Left hindlimb (tissue), 1 donor: ENCODE data around the gene ADAMTSL1.

ENCODE experiments used
- DNase-seq: peaks from one replicate; pipeline ENCODE4 v3.0.0-alpha.2; 2018

ADAMTSL1 gene

GRCh38 chr9:18673179-18673578, 199.2 kb downstream of the ADAMTSL1 start:
- no peak for DNase-seq

- DNase-seq, result no peak
Measured at GRCh38 chr9:18675332-18675731, 201.4 kb downstream of the ADAMTSL1 start.

DNA sequence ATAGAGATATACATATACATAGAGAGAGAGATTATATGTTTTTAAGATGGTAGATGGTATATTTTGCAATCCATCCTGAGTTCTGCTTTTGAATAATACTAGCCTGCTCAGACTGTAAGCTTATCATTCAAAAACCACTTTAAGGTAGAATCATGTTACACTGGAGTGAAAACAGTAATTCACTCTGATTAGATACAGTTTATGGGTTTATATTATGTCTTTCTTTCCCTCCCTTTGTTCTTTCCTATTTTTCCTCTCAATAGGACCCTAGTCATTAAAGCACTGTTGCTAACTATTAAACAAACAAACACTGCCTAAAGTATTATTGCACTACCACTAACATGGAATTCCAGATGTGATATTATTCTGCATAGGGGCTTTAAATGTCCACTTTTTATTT, 202.0 kb downstream of the ADAMTSL1 start:
- DNase-seq, result no peak

DNA sequence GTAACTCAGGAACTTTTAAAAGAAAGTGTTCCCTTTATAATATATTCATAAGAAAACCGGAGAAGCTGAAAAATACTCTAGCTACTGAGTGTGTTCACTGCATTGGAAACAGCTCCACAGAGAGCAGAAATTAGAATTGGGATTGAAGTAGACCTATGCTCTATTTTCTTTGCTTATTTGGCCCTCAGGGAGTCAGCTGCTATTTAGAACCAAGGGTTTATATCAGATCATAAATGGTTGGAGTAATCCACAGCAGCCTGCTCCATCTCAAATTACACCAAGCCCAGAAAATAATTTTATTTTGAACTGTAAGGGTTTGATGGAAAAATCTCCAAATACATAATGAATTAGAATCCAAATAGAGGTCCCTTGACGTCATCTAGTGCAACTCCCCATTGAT, 202.6 kb downstream of the ADAMTSL1 start:
- no peak for DNase-seq

- DNase-seq, result no peak
Measured at GRCh38 chr9:18678821-18679590, 205.1 kb downstream of the ADAMTSL1 start.

DNA sequence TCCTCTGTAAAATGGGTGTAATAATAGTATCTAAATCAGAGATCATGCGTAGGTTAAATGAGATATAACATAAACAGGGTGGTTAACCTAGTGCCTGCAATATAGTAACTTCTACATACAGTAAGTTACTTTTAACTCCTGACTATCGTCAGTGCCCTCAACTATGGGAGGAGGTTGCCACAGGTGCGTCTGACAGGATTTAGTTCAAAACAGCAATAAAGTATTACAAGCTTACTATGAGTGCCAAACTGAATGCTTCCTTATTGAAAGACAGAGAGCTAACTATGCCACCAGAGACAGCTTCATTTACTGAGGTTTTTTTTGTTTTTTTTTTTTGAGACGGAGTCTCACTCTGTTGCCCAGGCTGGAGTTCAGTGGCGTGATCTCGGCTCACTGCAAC, 209.0 kb downstream of the ADAMTSL1 start:
- no peak for DNase-seq

DNA sequence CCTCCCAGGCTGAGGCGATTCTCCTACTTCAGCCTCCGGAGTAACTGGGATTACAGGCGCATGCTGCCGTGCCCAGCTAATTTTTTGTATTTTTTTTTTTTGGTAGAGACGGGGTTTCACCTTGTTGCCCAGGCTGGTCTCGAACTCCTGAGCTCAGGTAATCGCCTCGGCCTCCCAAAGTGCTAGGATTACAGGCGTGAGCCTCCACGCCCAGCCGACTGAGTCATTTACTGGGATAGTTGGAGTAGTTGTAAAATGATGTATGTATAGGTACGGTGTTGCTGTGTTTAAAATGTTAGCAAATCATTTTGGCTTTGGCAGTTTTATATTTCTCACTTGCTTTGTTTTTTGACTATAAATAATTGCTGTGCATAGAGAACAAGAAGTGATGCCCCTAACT, 209.4 kb downstream of the ADAMTSL1 start:
- no peak for DNase-seq

- no peak for DNase-seq
Measured at GRCh38 chr9:18683851-18684250, 209.9 kb downstream of the ADAMTSL1 start.

DNA sequence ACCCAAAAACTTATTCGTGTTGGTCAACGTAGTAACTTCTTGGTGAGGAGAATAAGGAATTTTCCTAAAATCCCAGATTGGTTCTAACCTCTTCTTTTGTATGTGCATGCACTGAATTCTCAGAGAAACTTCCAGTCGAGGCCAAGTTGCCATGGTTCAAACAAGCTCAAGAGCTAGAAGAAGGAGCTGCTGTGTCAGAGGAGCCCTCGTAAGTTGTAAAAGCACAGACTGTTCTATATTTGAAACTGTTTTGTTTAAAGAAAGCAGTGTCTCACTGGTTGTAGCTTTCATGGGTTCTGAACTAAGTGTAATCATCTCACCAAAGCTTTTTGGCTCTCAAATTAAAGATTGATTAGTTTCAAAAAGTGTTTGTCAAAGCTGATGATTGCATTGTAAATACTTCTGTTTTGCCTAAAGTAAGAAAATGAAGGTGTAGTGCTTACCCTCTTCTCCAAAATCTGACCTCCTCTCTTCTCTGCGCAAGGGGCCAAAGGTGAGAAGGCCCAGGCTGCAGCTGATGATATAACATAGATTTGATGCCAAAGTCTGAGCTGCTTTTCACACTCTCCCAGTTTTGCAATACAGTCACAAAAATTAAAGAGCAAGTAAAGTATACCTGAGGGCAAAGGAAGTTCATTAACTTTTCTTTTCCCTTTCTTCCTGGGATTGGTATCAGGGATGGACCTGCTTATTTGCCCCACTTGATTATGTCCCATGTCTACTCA, 210.8 kb downstream of the ADAMTSL1 start:
- DNase-seq, result no peak

- DNase-seq, result no peak
Measured at GRCh38 chr9:18688581-18689565, 214.9 kb downstream of the ADAMTSL1 start.

GRCh38 chr9:18689921-18690320, 216.0 kb downstream of the ADAMTSL1 start:
- DNase-seq, result no peak

GRCh38 chr9:18692268-18692667, 218.3 kb downstream of the ADAMTSL1 start:
- no peak for DNase-seq

DNA sequence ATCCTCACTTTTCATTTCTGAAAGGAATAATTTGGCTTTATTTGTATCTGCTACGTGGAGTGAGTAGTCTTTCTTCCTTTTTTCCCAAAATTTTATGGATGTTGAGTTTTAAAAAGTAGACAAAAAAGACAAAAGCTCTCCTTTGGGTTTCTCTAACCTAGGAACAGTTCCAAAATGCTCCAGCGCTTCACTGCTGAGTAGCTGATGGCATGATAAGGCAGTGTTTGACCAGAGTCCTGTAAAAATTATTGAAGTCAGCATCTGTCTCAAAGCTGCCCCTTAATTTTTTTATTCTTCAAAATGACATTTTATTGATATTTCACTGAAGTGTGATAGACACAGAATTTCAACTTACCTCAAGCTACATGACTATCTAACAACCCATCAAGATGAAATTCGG, 219.0 kb downstream of the ADAMTSL1 start:
- DNase-seq, result no peak

- DNase-seq, result no peak
Measured at GRCh38 chr9:18694959-18695668, 221.2 kb downstream of the ADAMTSL1 start.

DNA sequence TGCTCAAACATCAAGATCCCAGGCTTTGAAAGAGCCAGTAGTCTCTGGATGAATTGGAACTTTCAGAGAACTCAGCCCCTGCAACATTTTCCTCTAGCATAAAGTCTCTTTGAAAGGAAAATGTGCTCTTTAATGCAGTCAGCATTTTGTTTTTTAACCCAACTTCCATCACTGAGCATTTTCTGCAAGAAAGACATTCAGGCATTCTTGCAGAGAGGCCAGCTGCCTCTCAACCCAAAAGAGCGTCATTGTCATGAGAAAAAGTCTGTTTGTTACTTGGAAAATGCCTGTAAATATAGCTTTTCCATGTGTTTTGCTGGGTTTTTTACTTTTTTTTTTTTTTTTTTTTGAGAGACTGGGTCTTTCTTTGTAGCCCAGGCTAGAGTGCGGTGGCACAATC, 225.0 kb downstream of the ADAMTSL1 start:
- no peak for DNase-seq

- DNase-seq, result no peak
Measured at GRCh38 chr9:18699764-18700163, 225.8 kb downstream of the ADAMTSL1 start.

GRCh38 chr9:18700714-18701113, 226.8 kb downstream of the ADAMTSL1 start:
- DNase-seq, result no peak

DNA sequence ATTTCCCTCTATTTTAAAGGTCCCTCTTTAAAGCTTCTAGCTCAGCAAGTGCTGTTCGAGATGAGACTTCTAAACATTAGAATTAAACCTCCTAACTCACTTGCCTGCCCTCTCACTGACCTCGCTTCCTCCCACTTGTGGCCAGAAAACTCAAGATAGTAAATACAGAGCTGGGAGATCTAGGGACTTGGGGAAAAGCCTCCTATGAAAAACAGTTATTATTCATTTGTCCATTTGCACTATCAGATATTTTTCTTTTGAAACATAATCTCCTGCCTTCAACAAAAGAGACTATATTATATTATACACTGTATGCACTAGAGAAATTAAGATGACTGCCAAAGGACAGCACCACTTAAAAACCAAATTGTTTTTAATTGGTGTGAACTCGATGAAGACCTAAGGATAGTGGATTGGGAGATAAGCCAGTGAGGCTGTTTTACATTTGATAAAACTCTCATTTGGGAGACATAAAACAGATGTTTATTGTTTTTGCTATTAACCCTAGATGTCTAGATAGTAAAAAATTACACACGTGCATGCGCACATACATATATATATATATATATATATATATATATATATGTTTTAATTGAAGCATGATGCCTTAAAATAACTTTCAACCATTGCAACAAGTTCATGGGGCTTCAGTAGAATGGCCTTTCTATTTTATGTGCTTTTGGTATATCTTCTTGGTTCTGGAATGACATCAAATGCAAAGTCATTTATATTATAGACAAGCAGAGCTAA, 229.4 kb downstream of the ADAMTSL1 start:
- peak; percentile 51 for DNase-seq

- DNase-seq, result no peak
Measured at GRCh38 chr9:18703901-18704379, 230.0 kb downstream of the ADAMTSL1 start.

DNA sequence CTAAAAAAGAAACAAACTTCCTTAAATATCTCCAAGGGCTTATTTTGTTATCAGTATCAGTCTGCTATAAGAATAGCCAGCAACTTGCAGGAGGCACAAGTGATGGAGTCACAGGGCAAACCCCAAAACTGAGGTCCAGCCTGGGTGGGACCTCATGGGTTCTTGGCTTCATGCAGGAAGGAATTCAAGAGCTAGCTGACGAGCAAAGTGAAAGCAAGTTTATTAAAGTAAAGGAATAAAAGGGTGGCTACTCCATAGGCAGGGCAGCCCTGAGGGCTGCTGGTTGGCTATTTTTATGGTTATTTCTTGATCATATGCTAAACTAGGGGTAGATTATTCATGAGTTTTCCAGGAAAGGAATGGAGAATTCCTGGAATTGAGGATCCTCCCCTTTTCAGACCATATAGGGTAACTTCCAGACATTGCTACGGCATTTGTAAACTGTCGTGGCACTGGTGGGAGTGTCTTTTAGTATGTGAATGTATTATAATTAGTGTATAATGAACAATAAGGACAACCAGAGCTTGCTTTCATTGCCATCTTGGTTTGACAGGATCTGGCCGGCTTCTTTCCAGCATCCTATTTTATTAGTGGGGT, 231.9 kb downstream of the ADAMTSL1 start:
- no peak for DNase-seq

DNA sequence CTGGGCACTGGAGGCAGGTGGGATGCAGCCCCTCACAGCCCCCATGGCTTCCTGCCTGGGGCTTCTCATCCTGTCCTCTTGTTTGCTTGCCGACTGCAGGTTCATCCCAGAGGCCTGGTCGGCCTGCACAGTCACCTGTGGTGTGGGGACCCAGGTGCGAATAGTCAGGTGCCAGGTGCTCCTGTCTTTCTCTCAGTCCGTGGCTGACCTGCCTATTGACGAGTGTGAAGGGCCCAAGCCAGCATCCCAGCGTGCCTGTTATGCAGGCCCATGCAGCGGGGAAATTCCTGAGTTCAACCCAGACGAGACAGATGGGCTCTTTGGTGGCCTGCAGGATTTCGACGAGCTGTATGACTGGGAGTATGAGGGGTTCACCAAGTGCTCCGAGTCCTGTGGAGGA, 232.7 kb downstream of the ADAMTSL1 start:
- DNase-seq, result no peak
